Measurements from ENCODE around the gene KYAT1.
"Not testable (repeated sequence)": the region's sequence is repeated elsewhere in the genome, so short reads cannot be mapped to it uniquely, and the experiment has no call there.

Gene KYAT1

GRCh38 chr9:128851779-128852600 lies 29.8 kb downstream of the KYAT1 start:
- TF ChIP-seq, protein P1, sequence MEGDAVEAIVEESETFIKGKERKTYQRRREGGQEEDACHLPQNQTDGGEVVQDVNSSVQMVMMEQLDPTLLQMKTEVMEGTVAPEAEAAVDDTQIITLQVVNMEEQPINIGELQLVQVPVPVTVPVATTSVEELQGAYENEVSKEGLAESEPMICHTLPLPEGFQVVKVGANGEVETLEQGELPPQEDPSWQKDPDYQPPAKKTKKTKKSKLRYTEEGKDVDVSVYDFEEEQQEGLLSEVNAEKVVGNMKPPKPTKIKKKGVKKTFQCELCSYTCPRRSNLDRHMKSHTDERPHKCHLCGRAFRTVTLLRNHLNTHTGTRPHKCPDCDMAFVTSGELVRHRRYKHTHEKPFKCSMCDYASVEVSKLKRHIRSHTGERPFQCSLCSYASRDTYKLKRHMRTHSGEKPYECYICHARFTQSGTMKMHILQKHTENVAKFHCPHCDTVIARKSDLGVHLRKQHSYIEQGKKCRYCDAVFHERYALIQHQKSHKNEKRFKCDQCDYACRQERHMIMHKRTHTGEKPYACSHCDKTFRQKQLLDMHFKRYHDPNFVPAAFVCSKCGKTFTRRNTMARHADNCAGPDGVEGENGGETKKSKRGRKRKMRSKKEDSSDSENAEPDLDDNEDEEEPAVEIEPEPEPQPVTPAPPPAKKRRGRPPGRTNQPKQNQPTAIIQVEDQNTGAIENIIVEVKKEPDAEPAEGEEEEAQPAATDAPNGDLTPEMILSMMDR (IDR thresholded peaks at IDR 0.05; ENCODE audit: low read depth, low read length), result peak; percentile 64
- Histone ChIP-seq H3K4me3 (ENCODE audit: low read depth, low read length) (peak overlapping the region; percentile 10; the same call in 1 of the 2 replicates), H3K4me1 (peaks cover 20% of the 10 kb centered on the region)
- not testable (repeated sequence) for H3K9me3 ChIP-seq, H3K36me3 ChIP-seq, H3K27me3 ChIP-seq
- DNase-seq, result peak; percentile 60

DNA sequence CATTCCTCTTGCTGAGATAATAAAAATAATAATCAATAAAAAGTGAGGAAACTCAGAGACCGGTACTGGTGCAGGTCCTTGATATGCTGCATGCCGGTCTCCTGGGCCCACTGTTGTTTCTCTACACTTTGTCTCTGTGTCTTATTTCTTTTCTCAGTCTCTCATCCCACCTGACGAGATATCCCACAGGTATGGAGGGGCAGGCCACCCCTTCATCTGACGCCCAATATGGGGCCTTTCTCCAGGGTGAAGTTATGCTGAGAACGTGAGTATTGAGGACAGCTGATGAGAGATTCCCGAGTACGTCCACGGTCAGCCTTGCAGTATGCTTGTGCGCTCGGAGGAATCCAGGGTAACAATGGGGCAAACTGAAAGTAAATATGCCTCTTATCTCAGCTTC lies 30.7 kb downstream of the KYAT1 start:
- H3K27me3 ChIP-seq; H3K36me3 ChIP-seq; DNase-seq; H3K9me3 ChIP-seq; H3K4me3 ChIP-seq (ENCODE audit: low read depth, low read length): not testable (repeated sequence)
- peaks cover 22% of the 10 kb centered on the region for H3K4me1 ChIP-seq

DNA sequence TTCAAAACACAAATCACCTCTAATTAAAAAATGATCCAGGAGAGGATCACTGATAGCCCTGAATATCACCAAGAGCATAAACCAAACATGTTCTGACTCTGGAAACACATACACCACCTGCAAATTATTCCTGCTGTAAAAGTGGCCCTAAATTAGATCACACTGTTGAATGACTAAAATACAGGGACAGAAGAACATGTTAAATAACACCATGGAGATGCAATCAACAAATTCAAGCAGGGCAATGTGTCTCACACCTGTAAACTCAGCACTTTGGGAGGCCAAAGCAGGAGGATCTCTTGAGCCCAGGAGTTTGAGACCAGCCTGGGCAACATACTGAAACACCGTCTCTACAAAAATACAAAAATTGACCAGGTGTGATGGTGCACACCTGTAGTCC lies 33.9 kb downstream of the KYAT1 start:
- peaks cover 16% of the 10 kb centered on the region for H3K36me3 ChIP-seq
- DNase-seq, result no peak
- H3K27me3 ChIP-seq, result no peaks in the 10 kb centered on the region
- H3K4me3 ChIP-seq (ENCODE audit: low read depth, low read length), result no peak overlapping the region
- H3K4me1 ChIP-seq, result peaks cover 16% of the 10 kb centered on the region
- H3K9me3 ChIP-seq, result no peaks in the 10 kb centered on the region; the same call in 1 of the 2 replicates
- TF ChIP-seq, protein P1 (IDR thresholded peaks at IDR 0.05; ENCODE audit: low read depth, low read length), result no peak

- TF ChIP-seq, protein P1 (IDR thresholded peaks at IDR 0.05; ENCODE audit: low read depth, low read length), result no peak
- peaks cover 16% of the 10 kb centered on the region for H3K4me1 ChIP-seq
- peaks cover 24% of the 10 kb centered on the region for H3K36me3 ChIP-seq
- H3K4me3 ChIP-seq (ENCODE audit: low read depth, low read length), result no peak overlapping the region
- no peaks in the 10 kb centered on the region; the same call in 1 of the 2 replicates for H3K9me3 ChIP-seq
- no peak for DNase-seq
- H3K27me3 ChIP-seq, result no peaks in the 10 kb centered on the region
Measured at GRCh38 chr9:128846680-128847030, 35.1 kb downstream of the KYAT1 start.

DNA sequence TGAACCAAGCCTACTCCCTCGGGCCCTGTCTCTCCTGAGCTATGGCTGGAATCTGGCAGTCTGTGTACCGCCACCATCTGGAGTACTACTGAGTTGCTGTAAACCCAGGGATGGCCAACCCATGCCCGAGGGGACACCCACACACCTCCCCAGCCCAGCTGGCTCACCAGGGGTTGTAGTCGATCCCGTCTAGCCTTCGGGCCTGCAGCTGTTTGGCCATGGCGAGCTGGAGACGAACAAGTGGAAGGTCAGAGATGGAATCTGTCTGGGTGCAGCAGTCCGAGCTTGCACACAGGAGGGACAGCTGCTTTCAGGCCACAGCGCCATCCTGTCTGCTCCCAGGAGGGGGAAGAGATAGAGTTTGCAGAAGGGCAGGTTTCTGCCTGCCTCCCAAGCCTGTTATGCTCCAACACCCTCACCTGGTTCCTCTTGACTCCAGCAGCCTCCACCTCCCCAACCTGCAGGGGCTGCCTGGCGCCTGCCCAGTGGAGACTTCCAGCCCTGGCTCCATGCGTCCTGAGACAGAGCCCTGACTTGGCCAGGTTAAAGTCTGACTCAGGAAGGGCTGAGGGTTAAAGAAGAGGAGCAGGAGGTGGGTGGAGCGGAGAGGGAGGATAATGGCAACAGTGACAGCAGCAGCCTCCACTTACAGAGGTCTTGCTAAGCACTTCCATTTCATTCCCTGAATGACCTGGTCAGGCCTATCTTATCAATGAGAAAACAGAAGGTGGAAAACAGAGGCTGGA lies 36.4 kb downstream of the KYAT1 start:
- H3K36me3 ChIP-seq, result peaks cover 28% of the 10 kb centered on the region
- no peaks in the 10 kb centered on the region for H3K27me3 ChIP-seq
- TF ChIP-seq, protein P1 (IDR thresholded peaks at IDR 0.05; ENCODE audit: low read depth, low read length), result peak; percentile 59
- DNase-seq, result peak; percentile 91
- no peaks in the 10 kb centered on the region; the same call in 1 of the 2 replicates for H3K9me3 ChIP-seq
- peaks cover 16% of the 10 kb centered on the region for H3K4me1 ChIP-seq
- H3K4me3 ChIP-seq (ENCODE audit: low read depth, low read length), result no peak overlapping the region

DNA sequence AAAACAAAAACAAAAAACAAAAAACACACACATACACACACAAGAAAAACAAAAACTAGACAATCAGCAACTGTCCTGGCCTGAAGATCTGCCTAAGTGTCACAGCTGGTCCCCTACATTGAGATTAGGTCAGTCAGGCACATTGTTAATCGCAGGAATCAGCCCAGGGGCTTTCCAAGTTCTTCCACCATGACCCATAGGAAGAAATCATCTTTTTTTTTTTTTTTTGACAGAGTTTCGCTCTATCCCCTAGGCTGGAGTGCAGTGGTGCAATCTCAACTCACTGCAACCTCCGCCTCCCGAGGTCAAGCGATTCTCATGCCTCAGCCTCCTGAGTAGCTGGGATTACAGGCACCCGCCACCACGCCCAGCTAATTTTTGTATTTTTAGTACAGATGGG lies 38.6 kb downstream of the KYAT1 start:
- H3K27me3 ChIP-seq; DNase-seq; H3K9me3 ChIP-seq; H3K4me3 ChIP-seq (ENCODE audit: low read depth, low read length): not testable (repeated sequence)
- H3K36me3 ChIP-seq, result peaks cover 40% of the 10 kb centered on the region
- H3K4me1 ChIP-seq, result peaks cover 16% of the 10 kb centered on the region

All from BE2C (cell line).